ENCODE data around the gene MYO1F.

GRCh38 chr19:8500158-8500557 lies 77.1 kb downstream of the MYO1F start:
- TF ChIP-seq EZH2phosphoT487 (IDR thresholded peaks at IDR 0.05; ENCODE audit: insufficient read depth, low read depth): no peak
- TF ChIP-seq EZH2 (IDR thresholded peaks at IDR 0.05; ENCODE audit: insufficient read depth, poor library complexity, severe bottlenecking): no peak
